Measurements from ENCODE around the gene RYR3. TPM values are rescaled to one million over a fixed set of nuclear protein-coding genes. Genes with fewer than 3 reads are reported as not detected.

The RYR3 gene
- total and polyA plus RNA-seq, 2 of the 13 experiments (the other 11 are each of a cell fraction or from before 2014, with no cell fraction given) = not detected

- TF ChIP-seq ZNF781 (CRISPR knock-in tag; IDR thresholded peaks at IDR 0.05; ENCODE audit: borderline replicate concordance, not compliant biosample characterization) = no peak
- no peaks in the 10 kb centered on the region for H3K4me1 ChIP-seq (ENCODE audit: insufficient read depth, low read length)
- H3K79me2 ChIP-seq (ENCODE audit: insufficient read depth, low read length) = no peaks in the 10 kb centered on the region
- H3K36me3 ChIP-seq (replicated peaks in 1 of 2; ENCODE audit: control insufficient read depth in 1 of 2, insufficient read depth in 2 of 2, low read length in 2 of 2) = no peaks in the 10 kb centered on the region
- H3K27me3 ChIP-seq (ENCODE audit: control insufficient read depth in 1 of 2, insufficient read depth in 2 of 2, low read length in 2 of 2) = no peaks in the 10 kb centered on the region
- no peak overlapping the region for H3K4me2 ChIP-seq (ENCODE audit: low read depth, low read length)
- ChIA-PET POLR2A (no interaction called here), CTCF (ENCODE audit: low intra/inter-chr PET ratio, low total read pairs) (no interaction called here)
- no peaks in the 10 kb centered on the region for H3K9me3 ChIP-seq (ENCODE audit: low read length)
- no peaks in the 10 kb centered on the region for H4K20me1 ChIP-seq (ENCODE audit: insufficient read depth, low read length)
- FAIRE-seq (no peak), DNase-seq (ENCODE audit: low spot score) (no peak), ATAC-seq (no peak)
- no peak overlapping the region for H3K27ac ChIP-seq (ENCODE audit: extremely low read length, insufficient read depth, low read length)
- intact Hi-C loops (cut with micrococcal nuclease; ENCODE audit: unreplicated experiment) (no loop called here), in situ Hi-C loops (cut with HindIII; ENCODE audit: extremely low pct_ligation_motif_present, low pct_unique_long_range_greater_than_20kb) (no loop called here)
- WGBS (ENCODE audit: low lambda C conversion rate) = 98% methylated on average over 6 of the region's 6 CpGs
- H2AFZ ChIP-seq (ENCODE audit: low read length) = no peak overlapping the region
- no TSS peak for BruUV-seq (replicated peaks)
- no peak overlapping the region for H3K9ac ChIP-seq (ENCODE audit: insufficient read depth, low read depth, low read length)
- no peak overlapping the region for H3K4me3 ChIP-seq (replicated peaks in 1 of 3; ENCODE audit: insufficient read depth in 1 of 3, low read depth in 2 of 3, low read length in 3 of 3)
Observed at GRCh38 chr15:33894193-33894592, 583.4 kb downstream of the RYR3 start.

- Histone ChIP-seq H3K4me3 (replicated peaks in 1 of 3; ENCODE audit: insufficient read depth in 1 of 3, low read depth in 2 of 3, low read length in 3 of 3) (no peak overlapping the region), H3K27me3 (ENCODE audit: control insufficient read depth in 1 of 2, insufficient read depth in 2 of 2, low read length in 2 of 2) (no peaks in the 10 kb centered on the region; a peak in 1 of 5 replicates), H3K9me3 (ENCODE audit: low read length) (no peaks in the 10 kb centered on the region), H3K27ac (ENCODE audit: extremely low read length, insufficient read depth, low read length) (no peak overlapping the region), H3K4me1 (ENCODE audit: insufficient read depth, low read length) (no peaks in the 10 kb centered on the region), H3K9ac (ENCODE audit: insufficient read depth, low read depth, low read length) (no peak overlapping the region), H3K36me3 (replicated peaks in 1 of 2; ENCODE audit: control insufficient read depth in 1 of 2, insufficient read depth in 2 of 2, low read length in 2 of 2) (no peaks in the 10 kb centered on the region), H2AFZ (ENCODE audit: low read length) (no peak overlapping the region), H4K20me1 (ENCODE audit: insufficient read depth, low read length) (no peaks in the 10 kb centered on the region), H3K4me2 (ENCODE audit: low read depth, low read length) (no peak overlapping the region), H3K79me2 (ENCODE audit: insufficient read depth, low read length) (no peaks in the 10 kb centered on the region)
- POLR2A ChIA-PET = no interaction called here
- TF ChIP-seq ATF7 (IDR thresholded peaks at IDR 0.05) = peak; percentile 76
- TF ChIP-seq ATF7 (CRISPR knock-in tag; IDR thresholded peaks at IDR 0.05) = no peak
- no peak for TF ChIP-seq KIAA2018 (CRISPR knock-in tag; IDR thresholded peaks at IDR 0.05; ENCODE audit: borderline replicate concordance)
- in situ Hi-C loops (cut with HindIII; ENCODE audit: extremely low pct_ligation_motif_present, low pct_unique_long_range_greater_than_20kb) (no loop called here), intact Hi-C loops (cut with micrococcal nuclease; ENCODE audit: unreplicated experiment) (no loop called here)
- DNase-seq (ENCODE audit: low spot score) = no peak
- CTCF ChIA-PET (ENCODE audit: low intra/inter-chr PET ratio, low total read pairs) = no interaction called here
- no TSS peak for BruUV-seq (replicated peaks)
- no peak for FAIRE-seq
- no peak for ATAC-seq
- WGBS (ENCODE audit: low lambda C conversion rate) = 0% methylated on average over 1 of the region's 1 CpG
Observed at GRCh38 chr15:33902043-33902442, 591.3 kb downstream of the RYR3 start.

Data from HepG2 (cell line).